H9 (cell line): Measurements from ENCODE around the gene STOX1. TPM values are rescaled to one million over a fixed set of nuclear protein-coding genes. Genes with fewer than 3 reads are reported as not detected.
A peak's percentile ranks its signal among the peaks of the same experiment; 100 is the strongest.
"Not testable (repeated sequence)": the region's sequence is repeated elsewhere in the genome, so short reads cannot be mapped to it uniquely, and the experiment has no call there.

ENCODE experiments used
- DNase-seq: peaks from one replicate; pipeline ENCODE4 v3.0.0-alpha.2; 2017
- H2AFZ ChIP-seq: one replicate; pipeline ENCODE4 v1.6.1; 2013; ENCODE audit warnings: mild to moderate bottlenecking, low read length, control low read depth, moderate library complexity
- H2AK5ac ChIP-seq: 2 replicates; pipeline ENCODE4 v1.6.1; 2013; ENCODE audit warnings: low read length, control low read depth, mixed read lengths; ENCODE audit not compliant: insufficient read length
- H2BK120ac ChIP-seq: one replicate; pipeline ENCODE4 v1.6.1; 2013; ENCODE audit warnings: low read depth, mild to moderate bottlenecking, low read length, control low read depth, inconsistent platforms; ENCODE audit not compliant: poor library complexity, severe bottlenecking
- H2BK12ac ChIP-seq: 2 replicates; pipeline ENCODE4 v1.6.1; 2013; ENCODE audit warnings: low read length, control low read depth, mixed read lengths, low read depth; ENCODE audit not compliant: insufficient read length
- H2BK15ac ChIP-seq: 2 replicates; pipeline ENCODE4 v1.6.1; 2013; ENCODE audit warnings: low read depth, low read length, control low read depth
- H2BK20ac ChIP-seq: one replicate; pipeline ENCODE4 v1.6.1; 2013; ENCODE audit warnings: low read depth, mild to moderate bottlenecking, low read length, control low read depth, inconsistent platforms; ENCODE audit not compliant: poor library complexity, severe bottlenecking
- H2BK5ac ChIP-seq: 2 replicates; pipeline ENCODE4 v1.6.1; 2013; ENCODE audit warnings: low read length, control low read depth, mixed read lengths; ENCODE audit not compliant: insufficient read length
- H3K14ac ChIP-seq: 2 replicates; pipeline ENCODE4 v1.6.1; 2013; ENCODE audit warnings: low read length, control low read depth; ENCODE audit not compliant: insufficient read depth
- H3K18ac ChIP-seq: 2 replicates; pipeline ENCODE4 v1.6.1; 2013; ENCODE audit warnings: low read depth, mild to moderate bottlenecking, mixed read lengths, low read length, control low read depth; ENCODE audit not compliant: insufficient read length
- H3K23ac ChIP-seq: 2 replicates; pipeline ENCODE4 v1.6.1; 2013; ENCODE audit warnings: low read length, control low read depth, mixed read lengths, low read depth; ENCODE audit not compliant: insufficient read length
- H3K23me2 ChIP-seq: 2 replicates; pipeline ENCODE4 v1.6.1; 2013; ENCODE audit warnings: low read depth, mild to moderate bottlenecking, mixed read lengths, low read length, control low read depth; ENCODE audit not compliant: insufficient read length, poor library complexity, severe bottlenecking
- H3K27ac ChIP-seq: 2 replicates; pipeline ENCODE4 v1.5.1; 2013; ENCODE audit warnings: low read length, control low read depth, mixed read lengths, low read depth; ENCODE audit not compliant: insufficient read length
- H3K27me3 ChIP-seq: 2 replicates; pipeline ENCODE4 v1.6.1; 2013; ENCODE audit warnings: low read length, control low read depth, inconsistent platforms; ENCODE audit not compliant: insufficient read depth
- H3K4ac ChIP-seq: 2 replicates; pipeline ENCODE4 v1.6.1; 2013; ENCODE audit warnings: low read depth, mild to moderate bottlenecking, control low read depth, inconsistent platforms, low read length, moderate library complexity
- H3K4me1 ChIP-seq: 2 replicates; pipeline ENCODE4 v1.6.1; 2013; ENCODE audit warnings: low read length, control low read depth, inconsistent platforms; ENCODE audit not compliant: insufficient read depth
- H3K4me2 ChIP-seq: 2 replicates; pipeline ENCODE4 v1.6.1; 2013; ENCODE audit warnings: low read length, control low read depth, mixed read lengths; ENCODE audit not compliant: insufficient read length, insufficient read depth
- H3K56ac ChIP-seq: 2 replicates; pipeline ENCODE4 v1.6.1; 2013; ENCODE audit warnings: low read depth, mild to moderate bottlenecking, mixed read lengths, low read length, control low read depth; ENCODE audit not compliant: insufficient read length
- H3K79me1 ChIP-seq: 2 replicates; pipeline ENCODE4 v1.6.1; 2013; ENCODE audit warnings: low read depth, mild to moderate bottlenecking, moderate library complexity, low read length, control low read depth, inconsistent platforms; ENCODE audit not compliant: insufficient read depth, poor library complexity, severe bottlenecking
- H3K79me2 ChIP-seq: 2 replicates; pipeline ENCODE4 v1.6.1; 2013; ENCODE audit warnings: low read length, control low read depth, inconsistent platforms; ENCODE audit not compliant: insufficient read depth
- H3K9ac ChIP-seq: 2 replicates; pipeline ENCODE4 v1.6.1; 2013; ENCODE audit warnings: low read length, control low read depth, mixed read lengths; ENCODE audit not compliant: insufficient read length; ENCODE audit errors: extremely low read depth
- H3K9me3 ChIP-seq: one replicate; pipeline ENCODE4 v1.6.1; 2013; ENCODE audit warnings: low read depth, low read length, inconsistent platforms; ENCODE audit not compliant: control insufficient read depth
- H3T11ph ChIP-seq: one replicate; pipeline ENCODE4 v1.6.1; 2013; ENCODE audit warnings: mild to moderate bottlenecking, low read length, control low read depth, inconsistent platforms
- H4K20me1 ChIP-seq: one replicate; pipeline ENCODE4 v1.6.1; 2013; ENCODE audit not compliant: control insufficient read depth, insufficient read length, insufficient read depth
- H4K5ac ChIP-seq: 2 replicates; pipeline ENCODE4 v1.6.1; 2013; ENCODE audit warnings: low read depth, mild to moderate bottlenecking, mixed read lengths, low read length, control low read depth; ENCODE audit not compliant: insufficient read length
- H4K8ac ChIP-seq: replicated peaks from 2 replicates; pipeline ENCODE4 v1.6.1; 2013; ENCODE audit warnings: low read length, control low read depth, mixed read lengths, low read depth; ENCODE audit not compliant: insufficient read length
- H4K91ac ChIP-seq: 2 replicates; pipeline ENCODE4 v1.6.1; 2013; ENCODE audit warnings: low read depth, mild to moderate bottlenecking, moderate library complexity, mixed read lengths, low read length, control low read depth; ENCODE audit not compliant: insufficient read length
- H3K27ac Mint-ChIP-seq, 3 experiments: 2 replicates in 2 of 3; 3 replicates in 1 of 3; pipeline ENCODE4 v1.8.0; 2020 to 2021; ENCODE audit warnings: mixed read lengths in 3 of 3, mild to moderate bottlenecking in 1 of 3, moderate library complexity in 1 of 3
- H3K27me3 Mint-ChIP-seq: 2 replicates; pipeline ENCODE4 v1.8.0; 2021; ENCODE audit warnings: low read depth, mild to moderate bottlenecking, moderate library complexity, mixed read lengths
- H3K36me3 Mint-ChIP-seq, 3 experiments: 2 replicates in 2 of 3; 3 replicates in 1 of 3; pipeline ENCODE4 v1.8.0; 2020 to 2021; ENCODE audit warnings: low read depth in 3 of 3, mixed read lengths in 3 of 3; ENCODE audit not compliant: insufficient read depth in 1 of 3
- H3K4me1 Mint-ChIP-seq, 2 experiments: 2 replicates each; pipeline ENCODE4 v1.8.0; 2020; ENCODE audit warnings: mixed read lengths in 2 of 2
- H3K4me3 Mint-ChIP-seq, 2 experiments: 2 replicates in 1 of 2; 3 replicates in 1 of 2; pipeline ENCODE4 v1.8.0; 2020 to 2021; ENCODE audit warnings: mild to moderate bottlenecking in 2 of 2, mixed read lengths in 2 of 2, moderate library complexity in 1 of 2
- H3K9me3 Mint-ChIP-seq, 2 experiments: 2 replicates in 1 of 2; 3 replicates in 1 of 2; pipeline ENCODE4 v1.8.0; 2020; ENCODE audit warnings: mild to moderate bottlenecking in 2 of 2, mixed read lengths in 2 of 2, moderate library complexity in 1 of 2
- CTCF ChIP-seq: fragments of 200-600 bp; sonication (generic); conservative IDR thresholded peaks from 3 replicates; pipeline ENCODE4 v1.8.0; 2021; ENCODE audit warnings: antibody characterized with exemption, mild to moderate bottlenecking
- WGBS: extraction: QIAGEN DNeasy Blood & Tissue Kit; methylation state at CpG from one replicate; pipeline ENCODE4 v1.1.7; 2013; ENCODE audit warnings: missing lambda C conversion rate, low lambda C conversion rate, mixed read lengths; ENCODE audit not compliant: insufficient read length; ENCODE audit errors: extremely low coverage; 5-methylcytosine and 5-hydroxymethylcytosine counted together
- total RNA-seq: library from RNA; stranded (reverse); gene quantifications from 2 replicates; pipeline ENCODE4 v1.2.1, GENCODE V29; 2021

STOX1 gene
- total RNA-seq, 1 experiment from 2014 or later: 5.8 TPM

- no peak overlapping the region for H3K56ac ChIP-seq
- Mint-ChIP-seq H3K4me1 (peaks cover 6 to 10% of the 10 kb centered on the region in 2 experiments), H3K27me3 (no peaks in the 10 kb centered on the region), H3K4me3 (no peak overlapping the region), H3K27ac (peak overlapping the region in 1 of 3 experiments; percentile 28; a peak in 1 of 7 replicates), H3K9me3 (no peaks in the 10 kb centered on the region), H3K36me3 (no peaks in the 10 kb centered on the region; a peak in 1 of 7 replicates)
- H3K9ac ChIP-seq: no peak overlapping the region
- no peak for DNase-seq
- H2BK5ac ChIP-seq: no peak overlapping the region
- no peaks in the 10 kb centered on the region for H3K4me1 ChIP-seq
- H3K79me1 ChIP-seq: no peaks in the 10 kb centered on the region
- no peak overlapping the region for H3K14ac ChIP-seq
- no peak overlapping the region for H3K27ac ChIP-seq
- no peak overlapping the region for H4K5ac ChIP-seq
- no peaks in the 10 kb centered on the region for H3K9me3 ChIP-seq
- no peaks in the 10 kb centered on the region for H3K79me2 ChIP-seq
- no peak overlapping the region for H3K23ac ChIP-seq
- no peak overlapping the region for H3T11ph ChIP-seq
- no peak overlapping the region for H2BK20ac ChIP-seq
- TF ChIP-seq CTCF: no peak
- no peaks in the 10 kb centered on the region for H3K23me2 ChIP-seq
- no peak overlapping the region for H2BK15ac ChIP-seq
- H3K4ac ChIP-seq: no peak overlapping the region
- H2AK5ac ChIP-seq: no peak overlapping the region
- H4K20me1 ChIP-seq: no peaks in the 10 kb centered on the region
- H3K27me3 ChIP-seq: no peaks in the 10 kb centered on the region
- H4K8ac ChIP-seq: no peak overlapping the region
- no peak overlapping the region for H2BK120ac ChIP-seq
- H3K4me2 ChIP-seq: no peak overlapping the region
- no peak overlapping the region for H2AFZ ChIP-seq
- H4K91ac ChIP-seq: no peak overlapping the region
- no peak overlapping the region for H3K18ac ChIP-seq
- no CpG with 5 or more reads among the region's 8 CpGs for WGBS
- no peak overlapping the region for H2BK12ac ChIP-seq
Measured at GRCh38 chr10:68837626-68838322, 10.4 kb downstream of the STOX1 start.

GRCh38 chr10:68840650-68841049 is 13.3 kb downstream of the STOX1 start:
- no CpG with 5 or more reads among the region's 9 CpGs for WGBS

More at GRCh38 chr10:68840650-68841049, 13.3 kb downstream of the STOX1 start:
- H3K27me3 Mint-ChIP-seq, H4K20me1 ChIP-seq, H3K4me3 Mint-ChIP-seq, H3K23ac ChIP-seq, H4K8ac ChIP-seq, H3K9me3 ChIP-seq, H3K18ac ChIP-seq, H3K9ac ChIP-seq, H3K36me3 Mint-ChIP-seq, H3K27me3 ChIP-seq, H3K4me2 ChIP-seq, H3K56ac ChIP-seq, H3K4me1 ChIP-seq, H3K9me3 Mint-ChIP-seq, H2BK120ac ChIP-seq, H2AFZ ChIP-seq, H3T11ph ChIP-seq, H3K79me1 ChIP-seq, H4K5ac ChIP-seq, H3K4ac ChIP-seq, H2BK20ac ChIP-seq, H3K14ac ChIP-seq, H4K91ac ChIP-seq, DNase-seq, H2AK5ac ChIP-seq, H3K27ac Mint-ChIP-seq, H2BK15ac ChIP-seq, H2BK12ac ChIP-seq, H3K79me2 ChIP-seq, H2BK5ac ChIP-seq, H3K23me2 ChIP-seq, H3K27ac ChIP-seq: not testable (repeated sequence)
- H3K4me1 Mint-ChIP-seq: peaks cover 5 to 10% of the 10 kb centered on the region in 2 experiments
